HCT116 (cell line): ENCODE results near the gene ABRAXAS1. TPM values are rescaled to one million over a fixed set of nuclear protein-coding genes. Genes with fewer than 3 reads are reported as not detected.

Experiments used
- ATAC-seq: fragments of 200-7000 bp; cut with Tn5 transposase; 2 replicates; pipeline ENCODE4 v1.9.1; 2020; ENCODE audit warnings: mild to moderate bottlenecking, moderate library complexity
- BruUV-seq: library from RNA; stranded (reverse); fragments of 400-500 nt; replicated peaks from 2 replicates; lab custom pipeline; 2021; lab: Mats Ljungman, UMichigan
- CTCF ChIA-PET: fragments of 300-600 bp; sonication (Branson Sonifier 250); formaldehyde crosslinking; loops from one replicate; lab custom pipeline; 2021; ENCODE audit warnings: antibody characterized with exemption; lab: Charles Lee
- POLR2A ChIA-PET: fragments of 300-600, 350-600 bp; sonication (Branson Sonifier 250); formaldehyde crosslinking; loops from one replicate; lab custom pipeline; 2021; ENCODE audit warnings: antibody characterized with exemption; lab: Charles Lee
- RAD21 ChIA-PET, 2 experiments: fragments of 300-600 bp; sonication (Branson Sonifier 250); formaldehyde crosslinking; loops; one replicate each; lab custom pipeline; 2023; ENCODE audit warnings: low total read pairs in 2 of 2; ENCODE audit not compliant: uncharacterized antibody in 2 of 2, unreplicated experiment in 2 of 2, low non-redundant PET in 1 of 2; lab: Charles Lee
- DNase-seq: peaks from one replicate; pipeline ENCODE4 v3.0.0-alpha.2; 2010; ENCODE audit warnings: low read depth, low spot score
- H2AFZ ChIP-seq: fragments of 200-600 bp; shearing (Covaris generic), sonication (generic); 2 replicates; pipeline ENCODE4 v1.6.1; 2017; ENCODE audit warnings: low read depth, mixed run types, mixed read lengths, antibody characterized with exemption, low read length; ENCODE audit not compliant: poor library complexity, severe bottlenecking
- H3K27ac ChIP-seq: 2 replicates; pipeline ENCODE4 v1.5.1; 2012; ENCODE audit warnings: low read depth, low read length
- H3K27me3 ChIP-seq: fragments of 200-600 bp; sonication (generic); 2 replicates; pipeline ENCODE4 v1.6.1; 2016; ENCODE audit warnings: mixed run types, low read length, mixed read lengths; ENCODE audit not compliant: insufficient read depth
- H3K36me3 ChIP-seq, 2 experiments: fragments of 200-500 bp in 1 of 2; fragments of 200-600 bp in 1 of 2; sonication (Bioruptor generic) in 1 of 2; sonication (generic) in 1 of 2; 2 replicates each; pipeline versions ENCODE4 v1.5.1 to v1.6.1; 2014 to 2016; ENCODE audit warnings: low read length in 2 of 2, inconsistent platforms in 1 of 2, mixed read lengths in 1 of 2, mixed run types in 1 of 2; ENCODE audit not compliant: insufficient read depth in 2 of 2, control insufficient read depth in 1 of 2
- H3K4me1 ChIP-seq, 2 experiments: fragments of 200-600 bp in 1 of 2; sonication (generic) in 1 of 2; 2 replicates each; pipeline versions ENCODE4 v1.5.1 to v1.6.1; 2012 to 2017; ENCODE audit warnings: low read length in 2 of 2, inconsistent platforms in 1 of 2, mild to moderate bottlenecking in 1 of 2, mixed read lengths in 1 of 2, mixed run types in 1 of 2, moderate library complexity in 1 of 2; ENCODE audit not compliant: insufficient read depth in 2 of 2, control insufficient read depth in 1 of 2
- H3K4me2 ChIP-seq: fragments of 200-600 bp; sonication (generic); 2 replicates; pipeline ENCODE4 v1.6.1; 2017; ENCODE audit warnings: mixed run types, low read length, mixed read lengths
- H3K4me3 ChIP-seq, 2 experiments: fragments of 200-600 bp in 1 of 2; sonication (generic) in 1 of 2; replicated peaks in 1 of 2; 2 replicates each; pipeline ENCODE4 v1.5.1; 2011 to 2016; ENCODE audit warnings: low read length in 2 of 2, control low read depth in 1 of 2, low read depth in 1 of 2, mild to moderate bottlenecking in 1 of 2, mixed read lengths in 1 of 2, mixed run types in 1 of 2
- H3K79me2 ChIP-seq: fragments of 200-600 bp; sonication (generic); 2 replicates; pipeline ENCODE4 v1.6.1; 2017; ENCODE audit warnings: mild to moderate bottlenecking, mixed run types, low read length, moderate library complexity, mixed read lengths; ENCODE audit not compliant: insufficient read depth
- H3K9ac ChIP-seq: fragments of 200-600 bp; sonication (generic); 2 replicates; pipeline ENCODE4 v1.6.1; 2016; ENCODE audit warnings: low read length, mixed read lengths
- H3K9me2 ChIP-seq: fragments of 200-600 bp; sonication (generic), shearing (Covaris generic); 2 replicates; pipeline ENCODE4 v1.6.1; 2017; ENCODE audit warnings: mixed run types, mild to moderate bottlenecking, moderate library complexity; ENCODE audit not compliant: insufficient read depth
- H3K9me3 ChIP-seq, 2 experiments: fragments of 200-500 bp in 1 of 2; fragments of 200-600 bp in 1 of 2; sonication (Bioruptor generic) in 1 of 2; sonication (generic) in 1 of 2; 2 replicates each; pipeline ENCODE4 v1.6.1; 2014 to 2017; ENCODE audit warnings: low read length in 2 of 2, mixed read lengths in 2 of 2, inconsistent platforms in 1 of 2, low read depth in 1 of 2, mild to moderate bottlenecking in 1 of 2, mixed run types in 1 of 2, moderate library complexity in 1 of 2; ENCODE audit not compliant: control insufficient read depth in 1 of 2, insufficient read depth in 1 of 2
- H4K20me1 ChIP-seq: fragments of 200-600 bp; sonication (generic), shearing (Covaris generic); 2 replicates; pipeline ENCODE4 v1.6.1; 2017; ENCODE audit warnings: mixed run types, mild to moderate bottlenecking, moderate library complexity; ENCODE audit not compliant: insufficient read depth
- CBX3 ChIP-seq: IDR thresholded peaks from 2 replicates; pipeline ENCODE4 v1.6.1; 2012; ENCODE audit warnings: low read depth
- CEBPB ChIP-seq: IDR thresholded peaks from 2 replicates; pipeline ENCODE4 v1.6.1; 2012; ENCODE audit warnings: low read depth
- CTCF ChIP-seq, 3 experiments: fragments of 200-600 bp in 1 of 3; sonication (generic) in 1 of 3; IDR thresholded peaks in 2 of 3; conservative IDR thresholded peaks in 1 of 3; 2 replicates each; pipeline ENCODE4 v1.5.1; 2012 to 2017; ENCODE audit warnings: low read depth in 2 of 3, low read length in 2 of 3, antibody characterized with exemption in 1 of 3, borderline replicate concordance in 1 of 3, control low read depth in 1 of 3, mild to moderate bottlenecking in 1 of 3, mixed read lengths in 1 of 3, mixed run types in 1 of 3, moderate library complexity in 1 of 3; ENCODE audit not compliant: insufficient read depth in 1 of 3
- EGR1 ChIP-seq: IDR thresholded peaks from 2 replicates; pipeline ENCODE4 v1.6.1; 2012; ENCODE audit warnings: low read depth
- EZH2 ChIP-seq: fragments of 200-600 bp; sonication (generic); IDR thresholded peaks from 2 replicates; pipeline ENCODE4 v1.6.1; 2017; ENCODE audit warnings: antibody characterized with exemption, mixed run types
- EZH2phosphoT487 ChIP-seq: fragments of 200-600 bp; IDR thresholded peaks from 2 replicates; pipeline ENCODE4 v1.6.1; 2018; ENCODE audit warnings: antibody characterized with exemption, borderline replicate concordance
- FOSL1 ChIP-seq: IDR thresholded peaks from 2 replicates; pipeline ENCODE4 v1.6.1; 2012; ENCODE audit warnings: low read depth
- JUND ChIP-seq: IDR thresholded peaks from 2 replicates; pipeline ENCODE4 v1.6.1; 2012
- MAX ChIP-seq: IDR thresholded peaks from 2 replicates; pipeline ENCODE4 v1.6.1; 2012
- POLR2A ChIP-seq: IDR thresholded peaks from 2 replicates; pipeline ENCODE4 v1.7.0; 2011; ENCODE audit warnings: borderline replicate concordance; ENCODE audit not compliant: insufficient read depth, insufficient read length; ENCODE audit errors: extremely low read depth
- POLR2AphosphoS5 ChIP-seq: IDR thresholded peaks from 2 replicates; pipeline ENCODE4 v1.6.1; 2011; ENCODE audit warnings: mild to moderate bottlenecking, low read depth, low read length, moderate library complexity
- RAD21 ChIP-seq: IDR thresholded peaks from 2 replicates; pipeline ENCODE4 v1.6.1; 2012; ENCODE audit warnings: low read depth, mild to moderate bottlenecking
- SIN3A ChIP-seq: IDR thresholded peaks from 2 replicates; pipeline ENCODE4 v1.6.1; 2012; ENCODE audit warnings: low read depth
- TCF7L2 ChIP-seq: IDR thresholded peaks from 2 replicates; pipeline ENCODE4 v1.7.0; 2011; ENCODE audit warnings: borderline replicate concordance, inconsistent platforms; ENCODE audit not compliant: insufficient read depth, insufficient read length; ENCODE audit errors: extremely low read depth
- YY1 ChIP-seq: IDR thresholded peaks from 2 replicates; pipeline ENCODE4 v1.6.1; 2011; ENCODE audit warnings: low read length, low read depth, moderate library complexity, mild to moderate bottlenecking; ENCODE audit not compliant: insufficient replicate concordance; ENCODE audit errors: extremely low read depth
- ZFX ChIP-seq: fragments of 450-650 bp; IDR thresholded peaks from 2 replicates; pipeline ENCODE4 v1.6.1; 2017
- ZNF274 ChIP-seq: fragments of 200-500 bp; sonication (Bioruptor generic); IDR thresholded peaks from 2 replicates; pipeline ENCODE4 v1.6.1; 2014; ENCODE audit warnings: mild to moderate bottlenecking, low read depth, low read length, inconsistent platforms
- intact Hi-C: fragments of 100-400 bp; cut with micrococcal nuclease; formaldehyde crosslinking; loops from 2 replicates; pipeline ENCODE4 v1.10.0; 2022
- total RNA-seq: library from RNA; stranded (reverse); gene quantifications from one replicate; pipeline ENCODE4 v1.2.1, GENCODE V29; 2021; ENCODE audit not compliant: unreplicated experiment
- TF ChIP-seq, protein P1 (sequence below): IDR thresholded peaks from 2 replicates; pipeline ENCODE4 v1.6.1; 2011; ENCODE audit warnings: mild to moderate bottlenecking, low read length, moderate library complexity; ENCODE audit not compliant: insufficient replicate concordance; ENCODE audit errors: extremely low read depth

Gene ABRAXAS1
- total RNA-seq, 1 experiment from 2014 or later, result 23.3 TPM

DNA sequence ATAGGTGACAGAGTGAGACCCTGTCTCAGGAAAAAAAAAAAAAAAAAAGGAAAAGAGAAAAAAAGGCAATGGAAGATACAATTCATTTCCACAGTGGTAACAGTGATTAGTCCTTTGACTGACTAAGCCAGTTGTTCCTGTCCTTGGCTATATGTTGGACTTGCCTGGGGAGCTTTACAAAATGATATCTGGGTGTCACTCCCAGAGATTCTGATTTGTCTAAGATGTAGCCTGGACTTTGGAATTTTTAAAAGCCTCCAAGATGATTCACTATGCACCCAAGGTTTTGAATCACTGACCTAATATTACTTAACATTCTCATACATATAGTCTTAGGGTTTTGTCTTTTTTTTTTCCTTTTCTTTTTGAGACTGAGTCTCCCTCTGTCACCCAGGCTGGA, 46.2 kb downstream of the ABRAXAS1 start:
- H2AFZ ChIP-seq, result no peak overlapping the region
- no peak for TF ChIP-seq SIN3A
- TF ChIP-seq JUND, result no peak
- TF ChIP-seq EGR1, result no peak
- TF ChIP-seq CBX3, result no peak
- TF ChIP-seq TCF7L2, result no peak
- TF ChIP-seq RAD21, result no peak
- TF ChIP-seq EZH2phosphoT487, result no peak
- no peak for TF ChIP-seq POLR2A
- no peak for TF ChIP-seq YY1
- no peak for TF ChIP-seq CTCF (IDR thresholded peaks at IDR 0.05 in 2 of 3, conservative IDR thresholded peaks at IDR 0.05 in 1 of 3; ENCODE audit: borderline replicate concordance in 1 of 3, insufficient read depth in 1 of 3, low read depth in 2 of 3, low read length in 2 of 3)
- TF ChIP-seq MAX, result no peak
- no peak for TF ChIP-seq EZH2
- no peak for TF ChIP-seq POLR2AphosphoS5
- no peak for TF ChIP-seq CEBPB
- no peak for TF ChIP-seq FOSL1
- TF ChIP-seq, protein P1, sequence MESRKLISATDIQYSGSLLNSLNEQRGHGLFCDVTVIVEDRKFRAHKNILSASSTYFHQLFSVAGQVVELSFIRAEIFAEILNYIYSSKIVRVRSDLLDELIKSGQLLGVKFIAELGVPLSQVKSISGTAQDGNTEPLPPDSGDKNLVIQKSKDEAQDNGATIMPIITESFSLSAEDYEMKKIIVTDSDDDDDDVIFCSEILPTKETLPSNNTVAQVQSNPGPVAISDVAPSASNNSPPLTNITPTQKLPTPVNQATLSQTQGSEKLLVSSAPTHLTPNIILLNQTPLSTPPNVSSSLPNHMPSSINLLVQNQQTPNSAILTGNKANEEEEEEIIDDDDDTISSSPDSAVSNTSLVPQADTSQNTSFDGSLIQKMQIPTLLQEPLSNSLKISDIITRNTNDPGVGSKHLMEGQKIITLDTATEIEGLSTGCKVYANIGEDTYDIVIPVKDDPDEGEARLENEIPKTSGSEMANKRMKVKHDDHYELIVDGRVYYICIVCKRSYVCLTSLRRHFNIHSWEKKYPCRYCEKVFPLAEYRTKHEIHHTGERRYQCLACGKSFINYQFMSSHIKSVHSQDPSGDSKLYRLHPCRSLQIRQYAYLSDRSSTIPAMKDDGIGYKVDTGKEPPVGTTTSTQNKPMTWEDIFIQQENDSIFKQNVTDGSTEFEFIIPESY, result no peak
- no peak for TF ChIP-seq ZNF274
- no peak for TF ChIP-seq ZFX
- TF ChIP-seq, all 23 proteins: peak for 0
- no TSS peak for BruUV-seq
- Histone ChIP-seq H3K27me3 (no peaks in the 10 kb centered on the region), H3K4me2 (no peak overlapping the region), H4K20me1 (no peaks in the 10 kb centered on the region), H3K9me3 (no peaks in the 10 kb centered on the region), H3K36me3 (peaks cover 0 to 4% of the 10 kb centered on the region in 2 experiments; a peak in 1 of 4 replicates), H3K4me3 (no peak overlapping the region), H3K79me2 (no peaks in the 10 kb centered on the region), H3K9ac (no peak overlapping the region), H3K9me2 (no peaks in the 10 kb centered on the region), H3K27ac (no peak overlapping the region), H3K4me1 (no peaks in the 10 kb centered on the region)
- POLR2A ChIA-PET, result no interaction called here
- DNase-seq, result no peak
- intact Hi-C loops, result no loop called here
- ATAC-seq, result no peak
- CTCF ChIA-PET, result no interaction called here
- RAD21 ChIA-PET, result no interaction called here
